ENCODE data around the gene ZNF286A. TPM values are rescaled to one million over a fixed set of nuclear protein-coding genes. Genes with fewer than 3 reads are reported as not detected.

Gene ZNF286A
- total RNA-seq, 3 donors from 2014 or later, result 6.0 to 21.6 (median 10.2) TPM

GRCh38 chr17:15740570-15741120, 41.1 kb downstream of the ZNF286A start:
- TF ChIP-seq CTCF (IDR thresholded peaks at IDR 0.05), result no peak
- no peaks in the 10 kb centered on the region for H3K4me1 ChIP-seq (ENCODE audit: low read depth)
- ATAC-seq (no peak), DNase-seq (no peak)
- H3K36me3 ChIP-seq (ENCODE audit: low read depth), result no peaks in the 10 kb centered on the region
- intact Hi-C loops (cut with DNase I, micrococcal nuclease), result no loop called here
- H3K4me3 ChIP-seq, result no peak overlapping the region
- no peaks in the 10 kb centered on the region for H3K9me3 ChIP-seq

- no peak overlapping the region for H3K4me3 ChIP-seq
- no peaks in the 10 kb centered on the region for H3K4me1 ChIP-seq (ENCODE audit: low read depth)
- TF ChIP-seq CTCF (IDR thresholded peaks at IDR 0.05), result no peak
- intact Hi-C loops (cut with DNase I, micrococcal nuclease), result no loop called here
- DNase-seq (no peak), ATAC-seq (no peak)
- no peaks in the 10 kb centered on the region for H3K9me3 ChIP-seq
- H3K36me3 ChIP-seq (ENCODE audit: low read depth), result no peaks in the 10 kb centered on the region
Measured at GRCh38 chr17:15741624-15742023, 42.1 kb downstream of the ZNF286A start.

- no peaks in the 10 kb centered on the region for H3K4me1 ChIP-seq (ENCODE audit: low read depth)
- intact Hi-C loops (cut with DNase I, micrococcal nuclease), result no loop called here
- no peaks in the 10 kb centered on the region for H3K36me3 ChIP-seq (ENCODE audit: low read depth)
- ATAC-seq, result no peak
- no peak for TF ChIP-seq CTCF (IDR thresholded peaks at IDR 0.05)
- no peaks in the 10 kb centered on the region for H3K9me3 ChIP-seq
- H3K4me3 ChIP-seq, result no peak overlapping the region
- DNase-seq, result no peak
Measured at GRCh38 chr17:15742051-15742795, 42.7 kb downstream of the ZNF286A start.

GRCh38 chr17:15742921-15743320, 43.4 kb downstream of the ZNF286A start:
- no peak for TF ChIP-seq CTCF (IDR thresholded peaks at IDR 0.05)

GRCh38 chr17:15744074-15744676, 44.6 kb downstream of the ZNF286A start:
- DNase-seq (no peak), ATAC-seq (no peak)
- intact Hi-C loops (cut with DNase I, micrococcal nuclease), result no loop called here
- Histone ChIP-seq H3K36me3 (ENCODE audit: low read depth) (no peaks in the 10 kb centered on the region), H3K4me3 (no peak overlapping the region), H3K9me3 (no peaks in the 10 kb centered on the region), H3K4me1 (ENCODE audit: low read depth) (no peaks in the 10 kb centered on the region)
- TF ChIP-seq CTCF (IDR thresholded peaks at IDR 0.05), result no peak

More at GRCh38 chr17:15742921-15743320, 43.4 kb downstream of the ZNF286A start:
- Histone ChIP-seq H3K4me1 (ENCODE audit: low read depth) (no peaks in the 10 kb centered on the region), H3K36me3 (ENCODE audit: low read depth) (no peaks in the 10 kb centered on the region), H3K4me3 (no peak overlapping the region), H3K9me3 (no peaks in the 10 kb centered on the region)
- intact Hi-C loops (cut with DNase I, micrococcal nuclease), result no loop called here
- no peak for ATAC-seq
- no peak for DNase-seq

All from mucosa of descending colon (tissue), 3 donors.